ENCODE results near the gene BIK.

Gene BIK

DNA sequence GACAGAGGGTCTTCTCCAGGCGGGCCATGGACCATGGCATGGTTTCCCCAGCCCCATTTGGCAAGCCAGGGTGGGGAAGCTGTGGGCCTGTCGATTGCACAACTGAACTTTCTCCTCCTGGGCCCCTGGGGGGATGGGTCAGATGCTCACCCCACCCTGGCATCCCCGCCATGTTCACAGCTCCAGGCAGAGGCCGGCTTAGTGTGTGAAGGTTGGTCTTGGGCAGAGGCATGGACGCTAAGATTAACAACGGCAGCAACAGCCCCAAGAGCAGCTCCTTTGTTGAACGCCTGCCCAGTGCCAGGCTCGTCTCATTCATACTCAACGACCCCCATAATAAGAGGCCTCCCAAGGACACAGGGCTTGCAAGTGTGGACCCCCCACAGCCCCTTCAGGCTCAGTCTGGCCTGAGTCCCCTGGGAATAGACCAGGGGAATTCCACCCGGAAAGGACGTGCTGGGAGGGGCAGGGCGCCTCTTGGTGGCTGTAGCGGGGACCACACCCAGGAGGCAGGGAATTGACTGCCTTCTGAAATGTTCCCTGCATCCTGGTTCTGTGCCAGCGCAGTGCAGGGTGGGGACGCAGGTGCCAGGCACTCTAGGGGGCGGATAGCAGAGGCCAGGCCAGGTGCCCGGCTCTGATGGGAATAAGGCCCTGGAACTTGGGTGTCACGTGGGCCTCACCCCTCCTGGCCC lies 49.1 kb downstream of the BIK start:
- Histone ChIP-seq H3K4me3 (replicated peaks; ENCODE audit: low read depth, low read length) (no peak overlapping the region), H3K36me3 (ENCODE audit: control insufficient read depth, insufficient read depth, low read length) (0 out of 2 replicates have a peak, but pooled peaks cover 1% of the 10 kb centered on the region), H3K27me3 (replicated peaks; ENCODE audit: control insufficient read depth, insufficient read depth, low read length) (no peaks in the 10 kb centered on the region)
- TF ChIP-seq, protein P1, sequence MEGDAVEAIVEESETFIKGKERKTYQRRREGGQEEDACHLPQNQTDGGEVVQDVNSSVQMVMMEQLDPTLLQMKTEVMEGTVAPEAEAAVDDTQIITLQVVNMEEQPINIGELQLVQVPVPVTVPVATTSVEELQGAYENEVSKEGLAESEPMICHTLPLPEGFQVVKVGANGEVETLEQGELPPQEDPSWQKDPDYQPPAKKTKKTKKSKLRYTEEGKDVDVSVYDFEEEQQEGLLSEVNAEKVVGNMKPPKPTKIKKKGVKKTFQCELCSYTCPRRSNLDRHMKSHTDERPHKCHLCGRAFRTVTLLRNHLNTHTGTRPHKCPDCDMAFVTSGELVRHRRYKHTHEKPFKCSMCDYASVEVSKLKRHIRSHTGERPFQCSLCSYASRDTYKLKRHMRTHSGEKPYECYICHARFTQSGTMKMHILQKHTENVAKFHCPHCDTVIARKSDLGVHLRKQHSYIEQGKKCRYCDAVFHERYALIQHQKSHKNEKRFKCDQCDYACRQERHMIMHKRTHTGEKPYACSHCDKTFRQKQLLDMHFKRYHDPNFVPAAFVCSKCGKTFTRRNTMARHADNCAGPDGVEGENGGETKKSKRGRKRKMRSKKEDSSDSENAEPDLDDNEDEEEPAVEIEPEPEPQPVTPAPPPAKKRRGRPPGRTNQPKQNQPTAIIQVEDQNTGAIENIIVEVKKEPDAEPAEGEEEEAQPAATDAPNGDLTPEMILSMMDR (IDR thresholded peaks at IDR 0.05; ENCODE audit: insufficient read depth, low read length, poor library complexity, severe bottlenecking), result peak; percentile 51
- no peak for DNase-seq (ENCODE audit: extremely low read depth, insufficient read length)

DNA sequence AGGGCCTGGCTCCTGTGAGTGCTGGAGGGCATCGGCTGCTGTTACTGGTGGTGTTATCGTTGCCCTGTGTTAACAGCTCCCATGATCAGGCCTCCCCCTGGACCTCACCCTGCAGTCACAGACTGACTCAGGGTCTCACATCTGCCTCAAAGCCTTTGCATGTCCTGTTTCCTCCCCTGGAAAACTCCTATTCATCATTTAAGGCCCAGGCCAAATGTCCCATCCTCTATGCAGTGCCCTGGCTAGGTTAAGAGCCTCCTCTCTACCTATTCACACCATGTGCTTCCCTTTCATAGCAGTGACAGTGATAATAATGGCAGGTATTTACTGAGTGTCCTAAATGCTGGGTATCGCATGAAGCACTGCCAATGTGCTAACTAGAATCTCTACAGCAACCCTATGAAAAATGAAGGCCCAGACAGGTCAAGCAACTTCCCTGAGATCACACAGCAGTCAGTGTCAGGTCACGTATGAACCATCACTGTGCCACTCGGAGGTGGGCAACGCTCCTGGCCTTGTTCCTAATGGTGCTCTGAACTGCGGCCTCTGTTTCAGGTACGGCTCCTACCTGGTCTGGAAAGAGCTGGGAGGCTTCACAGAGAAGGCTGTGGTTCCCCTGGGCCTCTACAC lies 50.1 kb downstream of the BIK start:
- no peak for DNase-seq (ENCODE audit: extremely low read depth, insufficient read length)
- H3K36me3 ChIP-seq (ENCODE audit: control insufficient read depth, insufficient read depth, low read length), result 0 out of 2 replicates have a peak, but pooled peaks cover 1% of the 10 kb centered on the region

DNA sequence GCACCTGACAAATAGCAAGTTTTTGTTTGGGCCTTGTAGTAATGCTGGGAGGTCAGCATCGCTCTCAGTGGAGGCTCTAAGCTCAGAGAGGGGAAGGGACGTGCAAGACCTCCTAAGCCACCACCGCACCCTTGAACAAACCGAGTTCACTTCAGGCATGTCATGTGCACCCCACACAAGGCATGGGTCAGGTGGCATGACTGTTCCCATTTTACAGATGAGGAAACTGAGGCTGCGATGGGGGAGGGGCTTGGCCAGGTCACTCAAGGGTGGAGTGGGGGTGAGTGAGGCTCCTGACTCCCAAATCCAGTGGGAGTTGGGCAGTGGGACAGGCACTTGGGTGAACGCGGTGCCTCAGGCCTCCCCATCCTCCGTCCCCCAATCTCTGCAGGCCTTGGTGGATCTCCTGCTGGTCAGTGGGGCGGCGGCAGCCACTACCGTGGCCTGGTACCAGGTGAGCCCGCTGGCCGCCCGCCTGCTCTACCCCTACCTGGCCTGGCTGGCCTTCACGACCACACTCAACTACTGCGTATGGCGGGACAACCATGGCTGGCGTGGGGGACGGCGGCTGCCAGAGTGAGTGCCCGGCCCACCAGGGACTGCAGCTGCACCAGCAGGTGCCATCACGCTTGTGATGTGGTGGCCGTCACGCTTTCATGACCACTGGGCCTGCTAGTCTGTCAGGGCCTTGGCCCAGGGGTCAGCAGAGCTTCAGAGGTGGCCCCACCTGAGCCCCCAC lies 52.0 kb downstream of the BIK start:
- no peaks in the 10 kb centered on the region for H3K27me3 ChIP-seq (replicated peaks; ENCODE audit: control insufficient read depth, insufficient read depth, low read length)
- no peak for DNase-seq (ENCODE audit: extremely low read depth, insufficient read length)
- peaks cover 1% of the 10 kb centered on the region; the same call in 1 of the 2 replicates for H3K36me3 ChIP-seq (ENCODE audit: control insufficient read depth, insufficient read depth, low read length)
- TF ChIP-seq, protein P1 (IDR thresholded peaks at IDR 0.05; ENCODE audit: insufficient read depth, low read length, poor library complexity, severe bottlenecking), result no peak
- H3K4me3 ChIP-seq (replicated peaks; ENCODE audit: low read depth, low read length), result no peak overlapping the region

More for the DNA sequence above, 50.1 kb downstream of the BIK start:
- TF ChIP-seq, protein P1 (IDR thresholded peaks at IDR 0.05; ENCODE audit: insufficient read depth, low read length, poor library complexity, severe bottlenecking), result no peak
- Histone ChIP-seq H3K27me3 (replicated peaks; ENCODE audit: control insufficient read depth, insufficient read depth, low read length) (no peaks in the 10 kb centered on the region), H3K4me3 (replicated peaks; ENCODE audit: low read depth, low read length) (no peak overlapping the region)

DNA sequence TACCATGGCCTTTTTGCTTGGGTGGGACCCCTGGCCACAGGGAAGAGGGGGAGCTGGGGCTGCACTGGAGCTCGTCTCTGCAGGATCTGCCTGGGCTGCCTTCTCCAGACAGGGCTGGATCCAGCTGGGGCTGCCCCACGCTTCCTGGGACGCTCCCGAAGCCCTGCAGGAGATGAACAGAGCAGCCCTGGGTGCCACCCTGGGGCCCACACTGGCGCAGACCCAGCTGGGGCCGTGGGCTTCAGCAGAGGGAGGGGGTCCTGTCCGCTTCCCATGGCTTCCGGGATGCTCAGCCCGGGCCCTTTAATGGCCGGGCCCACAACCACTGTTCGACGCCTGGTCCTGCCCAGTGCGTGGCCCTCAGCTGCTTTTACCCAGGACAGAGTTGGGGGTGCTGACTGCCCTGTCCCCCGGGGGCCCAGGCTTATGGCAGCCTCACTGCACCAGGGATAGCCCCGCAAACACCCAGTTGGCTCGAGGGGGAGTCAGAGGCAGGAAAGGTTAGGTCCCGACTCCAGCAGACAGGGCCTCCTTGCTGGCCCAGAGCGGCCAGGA lies 52.8 kb downstream of the BIK start:
- TF ChIP-seq, protein P1 (IDR thresholded peaks at IDR 0.05; ENCODE audit: insufficient read depth, low read length, poor library complexity, severe bottlenecking), result no peak
- Histone ChIP-seq H3K27me3 (replicated peaks; ENCODE audit: control insufficient read depth, insufficient read depth, low read length) (no peaks in the 10 kb centered on the region), H3K36me3 (ENCODE audit: control insufficient read depth, insufficient read depth, low read length) (peaks cover 8% of the 10 kb centered on the region), H3K4me3 (replicated peaks; ENCODE audit: low read depth, low read length) (no peak overlapping the region)
- no peak for DNase-seq (ENCODE audit: extremely low read depth, insufficient read length)

DNA sequence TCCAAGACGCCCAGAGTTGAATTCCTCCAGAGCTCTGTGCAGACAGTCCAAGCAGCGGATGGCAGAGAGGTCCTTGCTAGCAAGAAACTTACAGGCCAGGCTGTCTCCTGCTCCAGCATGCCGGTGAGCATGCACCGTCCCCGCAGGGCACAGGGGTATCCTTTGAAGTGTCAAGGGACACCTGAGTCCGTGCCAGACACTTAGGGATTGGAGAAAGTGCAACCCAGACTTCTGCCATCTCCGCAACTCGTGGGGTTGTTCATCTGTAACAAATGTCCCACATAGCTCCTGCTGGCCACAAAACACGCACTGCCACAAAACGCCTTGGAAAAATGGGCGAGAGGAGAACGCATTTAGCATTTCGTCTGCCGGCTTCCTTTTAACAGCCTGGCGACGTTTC lies 54.1 kb downstream of the BIK start:
- Histone ChIP-seq H3K4me3 (replicated peaks; ENCODE audit: low read depth, low read length) (no peak overlapping the region), H3K36me3 (ENCODE audit: control insufficient read depth, insufficient read depth, low read length) (peaks cover 12% of the 10 kb centered on the region), H3K27me3 (replicated peaks; ENCODE audit: control insufficient read depth, insufficient read depth, low read length) (no peaks in the 10 kb centered on the region)
- DNase-seq (ENCODE audit: extremely low read depth, insufficient read length), result no peak
- TF ChIP-seq, protein P1 (IDR thresholded peaks at IDR 0.05; ENCODE audit: insufficient read depth, low read length, poor library complexity, severe bottlenecking), result no peak

Measured in GM06990 (cell line).